ENCODE data around the gene CTNNA3.

Gene CTNNA3

GRCh38 chr10:66786709-66787108, 909.3 kb downstream of the CTNNA3 start:
- no peak for DNase-seq

GRCh38 chr10:66784770-66785169, 911.2 kb downstream of the CTNNA3 start:
- no peak for DNase-seq

- no peak for DNase-seq
Measured at GRCh38 chr10:66783316-66783715, 912.7 kb downstream of the CTNNA3 start.

- no peak for DNase-seq
Measured at GRCh38 chr10:66782776-66783175, 913.2 kb downstream of the CTNNA3 start.

GRCh38 chr10:66782144-66782543, 913.9 kb downstream of the CTNNA3 start:
- no peak for DNase-seq

- no peak for DNase-seq
Measured at GRCh38 chr10:66780796-66781195, 915.2 kb downstream of the CTNNA3 start.

- no peak for DNase-seq
Measured at GRCh38 chr10:66778351-66778750, 917.6 kb downstream of the CTNNA3 start.

GRCh38 chr10:66777665-66778064, 918.3 kb downstream of the CTNNA3 start:
- DNase-seq = no peak

GRCh38 chr10:66773472-66773817, 922.5 kb downstream of the CTNNA3 start:
- no peak for DNase-seq

- DNase-seq = no peak
Measured at GRCh38 chr10:66772548-66773471, 923.2 kb downstream of the CTNNA3 start.

GRCh38 chr10:66767707-66768106, 928.3 kb downstream of the CTNNA3 start:
- DNase-seq = no peak

- no peak for DNase-seq
Measured at GRCh38 chr10:66762218-66762729, 933.7 kb downstream of the CTNNA3 start.

GRCh38 chr10:66760941-66761340, 935.1 kb downstream of the CTNNA3 start:
- DNase-seq = no peak

- no peak for DNase-seq
Measured at GRCh38 chr10:66755474-66755873, 940.5 kb downstream of the CTNNA3 start.

- DNase-seq = no peak
Measured at GRCh38 chr10:66752714-66753113, 943.3 kb downstream of the CTNNA3 start.

GRCh38 chr10:66748217-66748616, 947.8 kb downstream of the CTNNA3 start:
- no peak for DNase-seq

- DNase-seq = peak; percentile 11
Measured at GRCh38 chr10:66747451-66747850, 948.5 kb downstream of the CTNNA3 start.

- no peak for DNase-seq
Measured at GRCh38 chr10:66746711-66747110, 949.3 kb downstream of the CTNNA3 start.

- DNase-seq = no peak
Measured at GRCh38 chr10:66746246-66746645, 949.7 kb downstream of the CTNNA3 start.

GRCh38 chr10:66744915-66745314, 951.1 kb downstream of the CTNNA3 start:
- DNase-seq = no peak

- DNase-seq = no peak
Measured at GRCh38 chr10:66737241-66737640, 958.8 kb downstream of the CTNNA3 start.

GRCh38 chr10:66723608-66724400, 972.2 kb downstream of the CTNNA3 start:
- DNase-seq = no peak

- no peak for DNase-seq
Measured at GRCh38 chr10:66719483-66719882, 976.5 kb downstream of the CTNNA3 start.
